ENCODE results near the gene PAK6. TPM values are rescaled to one million over a fixed set of nuclear protein-coding genes. Genes with fewer than 3 reads are reported as not detected.

PAK6 gene
- total RNA-seq, 2 donors from 2014 or later: 4.9 to 10.4 TPM

GRCh38 chr15:40204100-40204499 lies 34.8 kb upstream of the PAK6 start:
- TF ChIP-seq, protein P1, sequence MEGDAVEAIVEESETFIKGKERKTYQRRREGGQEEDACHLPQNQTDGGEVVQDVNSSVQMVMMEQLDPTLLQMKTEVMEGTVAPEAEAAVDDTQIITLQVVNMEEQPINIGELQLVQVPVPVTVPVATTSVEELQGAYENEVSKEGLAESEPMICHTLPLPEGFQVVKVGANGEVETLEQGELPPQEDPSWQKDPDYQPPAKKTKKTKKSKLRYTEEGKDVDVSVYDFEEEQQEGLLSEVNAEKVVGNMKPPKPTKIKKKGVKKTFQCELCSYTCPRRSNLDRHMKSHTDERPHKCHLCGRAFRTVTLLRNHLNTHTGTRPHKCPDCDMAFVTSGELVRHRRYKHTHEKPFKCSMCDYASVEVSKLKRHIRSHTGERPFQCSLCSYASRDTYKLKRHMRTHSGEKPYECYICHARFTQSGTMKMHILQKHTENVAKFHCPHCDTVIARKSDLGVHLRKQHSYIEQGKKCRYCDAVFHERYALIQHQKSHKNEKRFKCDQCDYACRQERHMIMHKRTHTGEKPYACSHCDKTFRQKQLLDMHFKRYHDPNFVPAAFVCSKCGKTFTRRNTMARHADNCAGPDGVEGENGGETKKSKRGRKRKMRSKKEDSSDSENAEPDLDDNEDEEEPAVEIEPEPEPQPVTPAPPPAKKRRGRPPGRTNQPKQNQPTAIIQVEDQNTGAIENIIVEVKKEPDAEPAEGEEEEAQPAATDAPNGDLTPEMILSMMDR (IDR thresholded peaks at IDR 0.05): no peak
- Histone ChIP-seq H3K36me3 (no peaks in the 10 kb centered on the region), H3K4me1 (no peaks in the 10 kb centered on the region), H3K4me3 (no peak overlapping the region), H3K9ac (ENCODE audit: low read depth in 2 of 2, low read length in 2 of 2) (no peak overlapping the region), H3K27ac (no peak overlapping the region), H3K27me3 (no peaks in the 10 kb centered on the region), H3K9me3 (no peaks in the 10 kb centered on the region)
- intact Hi-C loops (cut with DNase I): no loop called here
- no peak for DNase-seq

DNA sequence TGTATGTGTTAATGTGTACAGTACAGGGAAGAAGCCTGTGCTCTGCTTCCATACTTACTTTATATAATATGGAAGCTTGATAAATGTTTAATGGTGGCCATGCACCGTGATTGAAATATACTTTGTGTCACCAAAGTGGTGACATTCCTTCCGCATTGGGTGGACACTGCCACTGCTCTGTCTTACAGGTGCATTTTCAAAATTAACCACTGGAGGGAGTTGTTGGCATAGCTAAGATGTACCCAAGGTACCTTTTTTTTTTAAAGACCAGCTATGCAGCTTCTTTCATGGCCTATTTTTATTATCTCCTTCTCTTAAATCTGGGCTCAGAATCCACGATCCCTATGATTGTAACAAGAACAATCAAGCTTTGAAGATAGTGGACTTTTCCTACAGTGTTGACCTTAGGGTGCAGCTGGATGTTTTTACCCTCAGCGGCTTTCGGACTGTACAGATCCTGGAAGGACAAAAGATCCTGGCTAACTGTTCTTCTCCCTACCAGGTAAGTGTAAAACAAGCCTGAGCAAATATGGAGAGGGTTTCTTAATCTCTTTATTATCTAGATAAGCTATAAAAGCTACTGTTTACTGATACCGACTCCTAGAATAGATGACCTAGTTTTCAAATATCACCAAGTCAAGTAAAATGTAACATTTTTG lies 21.6 kb upstream of the PAK6 start:
- Histone ChIP-seq H3K27me3 (no peaks in the 10 kb centered on the region), H3K27ac (no peak overlapping the region), H3K9me3 (no peaks in the 10 kb centered on the region), H3K4me1 (no peaks in the 10 kb centered on the region), H3K36me3 (no peaks in the 10 kb centered on the region), H3K4me3 (no peak overlapping the region), H3K9ac (ENCODE audit: low read depth in 2 of 2, low read length in 2 of 2) (no peak overlapping the region)
- TF ChIP-seq, protein P1 (IDR thresholded peaks at IDR 0.05): peak; percentile 86
- intact Hi-C loops (cut with DNase I): loop anchor here (2.0 kb wide), 1 partner anchor 58 kb away; no protein-coding TSS in a partner anchor
- peak; percentile 66 for DNase-seq

DNA sequence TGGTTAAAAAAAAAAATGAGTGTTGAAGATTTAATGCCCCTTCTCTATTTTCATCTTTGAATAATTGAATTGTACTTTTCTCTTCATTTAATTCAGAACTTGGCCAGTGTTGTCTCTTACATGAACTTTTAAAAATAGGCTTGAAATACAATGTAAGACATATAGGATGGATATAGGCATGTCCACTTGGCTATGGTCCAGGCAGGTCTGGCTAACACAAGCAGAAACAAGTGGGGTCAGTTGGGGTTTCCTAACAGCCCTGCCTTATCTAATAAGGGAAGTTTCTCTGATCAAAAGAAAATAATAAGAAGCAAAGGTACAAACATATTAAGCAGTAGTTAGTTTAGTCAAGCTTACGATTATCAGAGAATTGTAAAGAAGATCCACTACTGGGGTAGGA lies 19.1 kb upstream of the PAK6 start:
- intact Hi-C loops (cut with DNase I): no loop called here
- DNase-seq: no peak
- H3K36me3 ChIP-seq: no peaks in the 10 kb centered on the region
- no peaks in the 10 kb centered on the region for H3K9me3 ChIP-seq
- H3K4me1 ChIP-seq: no peaks in the 10 kb centered on the region
- H3K27ac ChIP-seq: no peak overlapping the region
- no peaks in the 10 kb centered on the region for H3K27me3 ChIP-seq
- TF ChIP-seq, protein P1 (IDR thresholded peaks at IDR 0.05): no peak
- H3K9ac ChIP-seq (ENCODE audit: low read depth in 2 of 2, low read length in 2 of 2): no peak overlapping the region
- no peak overlapping the region for H3K4me3 ChIP-seq

- Histone ChIP-seq H3K4me3 (no peak overlapping the region), H3K9me3 (no peaks in the 10 kb centered on the region), H3K27ac (no peak overlapping the region), H3K36me3 (no peaks in the 10 kb centered on the region), H3K4me1 (no peaks in the 10 kb centered on the region), H3K27me3 (no peaks in the 10 kb centered on the region), H3K9ac (ENCODE audit: low read depth in 2 of 2, low read length in 2 of 2) (no peak overlapping the region)
- intact Hi-C loops (cut with DNase I): no loop called here
- TF ChIP-seq, protein P1 (IDR thresholded peaks at IDR 0.05): no peak
- DNase-seq: no peak
Observed at GRCh38 chr15:40222131-40222530, 16.7 kb upstream of the PAK6 start.

DNA sequence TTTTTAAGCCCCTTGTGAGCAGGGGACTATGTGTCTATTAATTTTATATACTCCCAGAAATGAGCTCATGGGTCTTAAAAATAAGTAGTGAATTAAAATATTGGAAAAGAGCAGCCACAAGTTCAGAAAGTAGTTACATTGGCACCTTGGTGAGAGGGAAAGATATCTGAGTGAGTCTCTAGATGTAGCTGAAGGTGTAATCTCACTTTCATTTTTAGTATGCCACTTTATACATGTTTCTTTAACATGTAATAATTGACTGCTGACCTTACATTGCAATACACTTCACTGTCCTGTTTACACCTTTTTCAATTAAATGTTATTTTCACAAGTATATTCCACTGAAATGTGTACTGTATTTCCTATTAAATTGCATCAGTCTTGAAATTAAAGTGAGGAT lies 12.1 kb upstream of the PAK6 start:
- Histone ChIP-seq H3K9ac (ENCODE audit: low read depth in 2 of 2, low read length in 2 of 2) (no peak overlapping the region), H3K27ac (no peak overlapping the region), H3K9me3 (no peaks in the 10 kb centered on the region), H3K27me3 (no peaks in the 10 kb centered on the region), H3K36me3 (no peaks in the 10 kb centered on the region), H3K4me1 (no peaks in the 10 kb centered on the region), H3K4me3 (no peak overlapping the region)
- DNase-seq: no peak
- intact Hi-C loops (cut with DNase I): no loop called here
- TF ChIP-seq, protein P1 (IDR thresholded peaks at IDR 0.05): no peak

Measured in colonic mucosa (tissue), 4 donors.